ENCODE data around the gene ZNF541.

ZNF541 gene

DNA sequence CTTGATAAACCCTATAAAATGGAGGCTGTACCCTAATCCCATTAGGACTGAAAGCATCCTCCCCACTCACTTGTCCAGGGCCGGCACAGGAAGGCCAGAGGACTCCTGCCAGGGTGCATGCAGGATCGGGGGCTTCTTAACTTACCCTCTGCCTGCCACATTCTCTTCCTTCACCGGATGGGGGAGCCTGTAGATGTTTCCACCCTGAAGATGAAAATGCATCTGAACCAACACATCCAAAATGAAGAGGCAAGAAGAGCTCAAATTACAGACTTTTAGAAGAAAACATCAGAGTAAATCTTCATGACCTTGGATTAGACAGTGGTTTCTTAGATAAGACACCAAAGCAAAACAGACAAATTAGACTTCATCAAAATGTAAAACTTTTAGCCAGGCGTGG is 32.2 kb downstream of the ZNF541 start:
- DNase-seq: peak; percentile 20

DNA sequence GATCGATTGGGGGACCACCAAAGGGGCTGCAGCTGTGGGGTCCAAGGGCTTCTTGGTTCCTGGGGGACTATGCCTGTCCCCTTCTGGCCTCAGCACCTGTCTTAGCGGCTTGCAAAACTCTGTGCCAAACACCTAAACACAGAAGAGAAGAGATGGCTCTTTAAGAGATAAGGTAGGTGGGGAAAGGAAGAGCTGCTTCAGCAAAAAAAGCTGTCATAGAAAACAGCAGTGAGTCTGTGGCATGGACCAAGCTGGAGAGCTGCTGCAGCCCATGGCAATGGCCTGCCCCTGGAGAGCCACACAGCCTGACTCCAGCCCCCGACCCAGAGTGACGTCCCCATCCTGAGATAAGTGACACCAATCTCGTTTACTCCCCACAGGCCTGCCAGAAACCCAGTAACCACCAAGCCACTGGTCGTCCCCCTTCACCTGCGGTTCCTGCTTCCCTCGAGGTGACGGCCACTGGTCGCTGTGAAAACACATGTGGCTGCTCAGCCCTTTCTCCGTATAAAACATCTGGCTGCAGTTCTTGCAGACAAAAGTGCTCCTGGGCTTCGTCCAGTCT is 33.1 kb downstream of the ZNF541 start:
- peak; percentile 39 for DNase-seq

DNA sequence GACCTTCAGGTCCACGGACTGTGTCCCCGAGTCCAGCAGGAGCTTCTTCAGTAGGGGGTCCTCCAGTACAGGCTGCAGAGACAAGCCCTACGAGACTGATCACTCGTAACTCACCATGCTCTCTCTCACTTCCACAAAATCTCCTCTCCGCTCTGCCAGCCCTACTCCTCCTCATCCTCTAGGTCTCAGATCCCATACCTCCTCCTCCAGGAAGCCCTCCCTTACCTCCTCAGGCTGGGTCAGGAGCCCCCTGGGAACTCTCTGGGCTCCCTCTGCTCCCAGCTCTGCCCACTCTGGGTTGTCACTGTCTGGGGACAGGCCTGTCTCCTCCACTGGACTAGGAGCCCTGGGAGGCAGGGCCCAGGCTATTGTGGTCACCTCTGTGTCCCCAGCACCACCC is 34.1 kb downstream of the ZNF541 start:
- no peak for DNase-seq

DNA sequence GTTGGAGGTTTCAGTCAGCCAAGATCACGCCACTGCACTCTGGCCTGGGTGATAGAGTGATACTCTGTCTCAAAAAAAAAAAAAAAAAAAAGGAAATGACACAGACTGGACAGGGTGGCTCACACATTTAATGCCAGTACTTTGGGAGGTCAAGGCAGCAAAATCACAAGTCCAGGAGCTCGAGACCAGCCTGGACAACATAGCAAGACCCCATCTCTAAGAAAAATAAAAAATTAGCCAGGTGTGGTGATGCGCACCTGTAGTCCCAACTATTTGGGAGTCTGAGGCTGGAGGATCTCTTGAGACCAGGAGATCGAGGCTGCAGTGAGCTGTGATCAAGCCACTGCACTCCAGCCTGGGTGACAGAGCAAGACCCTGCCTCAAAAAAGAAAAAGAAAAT is 35.5 kb downstream of the ZNF541 start:
- DNase-seq: no peak

DNA sequence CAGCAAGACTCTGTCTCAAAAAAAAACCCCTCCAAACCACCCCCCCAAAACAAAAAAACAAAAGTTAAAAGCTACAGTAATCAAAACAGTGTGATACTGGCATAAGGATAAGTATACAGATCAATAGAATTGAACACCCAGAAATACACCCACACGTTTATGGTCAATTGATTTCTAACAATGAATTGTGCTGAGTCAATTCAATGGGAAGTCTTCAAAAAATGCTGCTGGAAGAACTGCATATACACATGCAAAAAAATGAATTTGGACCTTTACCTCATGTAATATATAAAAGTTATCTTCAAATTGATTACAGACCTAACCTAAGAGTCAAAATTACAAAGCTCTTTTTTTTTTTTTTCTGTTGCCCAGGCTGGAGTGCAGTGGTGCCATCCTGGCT is 38.3 kb downstream of the ZNF541 start:
- DNase-seq: no peak

DNA sequence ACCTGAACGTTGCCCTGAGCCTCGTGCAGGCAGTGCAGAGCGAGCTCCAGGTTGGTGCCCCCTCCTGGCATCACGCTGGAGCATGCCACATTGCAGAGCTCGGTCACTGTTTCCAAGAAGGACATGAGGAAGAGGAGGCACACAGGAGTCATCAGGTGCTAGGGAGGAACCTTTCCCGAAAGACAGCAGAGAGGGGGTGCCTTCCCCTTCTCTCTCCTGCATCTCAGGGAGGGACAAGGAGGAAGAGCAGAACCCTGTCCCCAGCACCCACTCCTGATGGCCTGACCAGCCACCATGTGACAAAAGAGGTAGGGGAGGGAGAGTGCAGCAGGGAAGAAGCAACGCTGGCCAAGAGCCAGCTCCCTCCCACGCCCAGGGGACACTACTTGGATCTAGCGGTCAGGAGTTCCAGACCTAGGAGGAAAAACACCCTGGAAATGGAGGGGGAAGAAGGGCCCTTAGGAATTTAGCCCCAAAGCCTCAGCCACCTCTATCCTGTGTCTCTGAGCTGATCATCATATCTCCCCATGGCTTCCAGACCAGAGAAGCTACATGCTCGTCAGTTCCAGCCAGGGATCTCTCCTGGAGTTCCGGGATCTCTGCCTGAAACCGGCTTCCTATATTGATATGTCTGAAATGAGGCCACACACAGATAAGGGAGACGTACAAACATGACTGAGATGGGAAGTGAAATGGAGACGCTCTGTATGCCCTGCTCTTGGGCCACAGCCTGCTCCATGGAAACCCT is 41.1 kb downstream of the ZNF541 start:
- DNase-seq: no peak

DNA sequence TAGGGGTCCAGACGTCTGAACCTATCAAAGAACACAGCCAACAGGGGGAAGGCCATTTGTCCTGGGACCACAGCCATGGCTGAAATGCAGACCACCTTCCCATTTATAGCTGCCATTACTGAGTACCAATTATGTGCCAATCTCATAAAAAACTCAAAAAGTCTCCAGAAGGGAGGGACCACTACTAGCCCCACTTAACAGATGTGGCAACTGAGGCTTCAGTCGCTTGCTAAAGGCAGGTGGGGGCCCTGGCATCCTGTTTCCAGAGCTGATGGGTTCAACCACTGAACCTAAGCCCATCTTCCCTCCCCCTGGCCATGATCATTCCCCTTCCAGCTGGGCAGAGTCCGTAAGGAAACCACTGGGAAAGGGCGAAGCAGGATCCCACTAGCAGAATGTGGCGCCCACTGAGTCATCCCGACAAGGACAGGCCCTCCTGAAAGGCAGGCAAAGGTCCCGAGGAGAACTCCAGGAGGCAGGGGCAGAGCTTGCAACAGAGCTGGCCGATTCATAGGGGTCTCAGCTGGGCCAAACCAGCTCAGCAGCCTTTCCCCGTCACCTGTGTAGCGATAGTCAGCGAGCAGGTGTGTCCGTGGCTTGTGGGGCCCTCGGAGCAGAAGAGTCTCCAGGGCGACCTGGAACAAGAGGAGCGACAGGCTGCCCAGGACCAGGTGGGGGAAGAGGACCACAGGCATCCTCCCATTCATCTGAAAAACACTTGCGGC is 43.8 kb downstream of the ZNF541 start:
- DNase-seq: no peak

DNA sequence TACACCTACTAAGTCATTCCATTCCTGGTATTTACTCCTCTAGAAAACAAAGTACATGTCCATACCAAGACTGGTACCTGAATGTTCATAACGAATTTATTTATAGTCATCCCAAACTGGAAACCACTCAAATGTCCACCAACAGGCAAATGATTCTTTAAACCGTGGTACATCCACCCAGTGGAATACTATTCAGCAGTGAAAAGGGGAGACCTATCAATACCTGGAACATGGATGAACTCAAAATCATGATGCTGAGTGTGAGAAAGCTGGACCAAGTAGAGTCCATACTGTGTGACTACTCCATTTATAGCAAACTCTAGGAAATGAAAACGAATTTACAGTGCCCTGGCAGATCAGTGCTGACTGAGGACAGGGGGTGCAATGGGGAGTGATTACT is 46.1 kb downstream of the ZNF541 start:
- no peak for DNase-seq

DNA sequence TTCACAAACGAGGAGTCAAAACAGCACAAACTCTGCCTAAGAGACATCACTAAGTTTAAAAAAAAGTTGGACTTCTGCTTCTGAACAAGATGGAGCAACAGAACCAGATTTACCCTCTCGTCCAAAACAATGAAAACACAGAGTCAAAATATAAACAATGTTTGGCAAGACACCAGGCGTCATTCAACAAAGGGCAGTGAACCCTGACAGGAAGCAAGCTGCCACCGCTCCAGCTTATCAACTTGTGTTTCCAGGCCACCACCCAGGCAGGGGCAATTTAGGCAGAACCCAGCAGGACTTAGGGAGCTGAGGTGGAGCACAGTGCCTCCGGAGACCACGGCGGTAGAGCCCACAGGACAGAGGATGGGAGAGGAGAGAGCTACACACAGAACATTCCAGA is 49.5 kb downstream of the ZNF541 start:
- DNase-seq: no peak
